COR-L47 (cell line): ENCODE measurements around the gene PLPP4.
A peak's percentile ranks its signal among the peaks of the same experiment; 100 is the strongest.

Experiments
- DNase-seq: peaks from one replicate; lab custom pipeline; 2025; lab: John Stamatoyannopoulos, UW

The PLPP4 gene

GRCh38 chr10:120517881-120518484 lies 61.0 kb downstream of the PLPP4 start:
- no peak for DNase-seq

GRCh38 chr10:120521880-120522279 lies 64.9 kb downstream of the PLPP4 start:
- DNase-seq: peak; percentile 48

DNA sequence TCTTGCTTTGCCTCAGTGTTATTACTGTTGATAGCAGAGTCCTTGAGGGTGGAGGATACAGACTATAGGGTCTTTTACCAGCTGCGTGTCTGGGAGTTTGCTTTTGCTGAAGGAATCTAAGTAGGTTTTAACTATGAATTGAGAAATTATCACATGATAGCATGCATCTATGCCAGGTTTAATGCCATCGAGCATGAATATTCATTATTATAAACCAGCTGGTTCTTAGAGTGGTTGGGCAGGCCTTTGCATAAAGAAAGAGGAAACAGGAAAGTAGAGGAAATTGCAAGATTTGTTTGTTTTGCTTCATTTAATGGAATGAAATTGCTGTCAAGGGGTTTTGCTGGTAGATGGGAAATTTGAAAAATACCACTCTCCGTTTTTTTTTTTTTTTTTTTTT lies 70.7 kb downstream of the PLPP4 start:
- DNase-seq: no peak

- no peak for DNase-seq
Observed at GRCh38 chr10:120530699-120531098, 73.7 kb downstream of the PLPP4 start.

- peak; percentile 51 for DNase-seq
Observed at GRCh38 chr10:120538091-120538490, 81.1 kb downstream of the PLPP4 start.

DNA sequence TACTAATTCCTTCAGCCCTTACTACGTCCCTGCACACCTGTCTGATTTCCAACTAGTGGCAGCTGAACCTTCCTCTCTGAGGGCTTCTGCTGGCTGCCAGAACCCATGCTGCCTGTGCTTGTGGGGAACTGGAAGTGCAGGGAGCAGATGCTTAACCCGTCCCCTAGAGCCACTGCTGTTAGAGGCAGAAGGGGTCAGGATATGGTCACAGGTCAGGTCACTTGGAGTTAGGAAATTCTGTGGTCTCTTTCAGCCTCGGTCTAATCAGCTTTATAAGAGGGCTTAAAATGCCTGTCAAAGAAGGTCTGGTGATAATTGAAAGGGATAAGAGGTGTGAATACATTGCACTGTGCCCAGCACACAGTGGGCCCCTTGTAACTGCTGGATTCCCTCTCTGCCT lies 82.0 kb downstream of the PLPP4 start:
- no peak for DNase-seq

GRCh38 chr10:120540486-120540885 lies 83.5 kb downstream of the PLPP4 start:
- no peak for DNase-seq

DNA sequence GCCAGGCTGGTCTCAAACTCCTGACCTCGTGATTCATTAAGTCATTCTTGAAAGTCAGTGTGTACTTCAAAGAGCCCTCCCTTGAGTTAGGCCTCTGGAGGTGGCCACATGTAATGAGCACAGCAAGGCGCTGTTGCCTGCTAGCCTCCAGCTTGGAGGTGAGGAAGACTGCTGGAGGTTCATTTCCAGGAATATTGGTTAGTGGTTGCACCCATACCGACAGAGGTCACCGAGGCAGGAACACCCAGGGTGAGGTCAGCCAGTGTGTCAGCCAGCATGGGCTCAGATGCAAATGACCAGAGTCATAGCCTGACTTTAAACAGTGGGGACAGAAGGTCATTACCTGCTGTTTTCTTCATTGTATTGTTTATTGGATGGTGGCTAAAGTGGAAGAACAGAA lies 85.0 kb downstream of the PLPP4 start:
- no peak for DNase-seq

DNA sequence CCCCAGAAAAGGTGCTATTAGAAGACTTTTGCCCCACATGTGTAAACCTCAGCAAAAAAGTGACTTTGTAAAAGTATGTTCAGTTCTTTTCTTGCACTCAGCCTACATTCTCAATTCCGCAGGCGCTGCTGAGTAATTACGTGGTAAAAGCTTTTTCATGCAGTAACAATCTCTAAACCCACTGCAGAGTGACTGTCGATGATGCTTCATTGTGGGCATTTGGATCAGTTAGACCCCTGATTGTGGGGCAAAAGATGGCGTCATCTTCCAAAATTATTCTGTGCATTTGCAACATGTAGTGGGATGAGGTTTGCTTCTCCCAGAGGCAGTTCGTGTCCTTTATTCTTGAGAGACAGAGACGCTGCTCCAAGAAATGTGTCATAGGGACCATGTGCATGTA lies 85.6 kb downstream of the PLPP4 start:
- DNase-seq: no peak

- DNase-seq: no peak
Observed at GRCh38 chr10:120543291-120543690, 86.3 kb downstream of the PLPP4 start.

DNA sequence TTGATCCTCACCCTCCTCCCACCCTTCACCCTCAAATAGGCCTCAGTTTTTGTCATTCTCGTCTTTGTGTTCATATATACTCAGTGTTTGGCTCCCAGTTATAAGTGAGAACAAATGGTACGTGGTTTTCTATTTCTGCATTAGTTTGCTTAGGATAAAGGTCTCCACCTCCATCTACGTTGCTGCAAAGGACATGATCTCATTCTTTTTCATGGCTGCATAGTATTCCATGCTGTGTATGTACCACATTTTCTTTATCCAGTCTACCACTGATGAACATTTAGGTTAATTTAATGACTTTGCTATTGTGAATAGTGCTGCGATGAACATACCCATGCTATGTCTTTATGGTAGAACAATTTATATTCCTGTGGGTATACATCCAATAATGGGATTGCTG lies 91.2 kb downstream of the PLPP4 start:
- DNase-seq: no peak

GRCh38 chr10:120552262-120552661 lies 95.2 kb downstream of the PLPP4 start:
- DNase-seq: no peak

DNA sequence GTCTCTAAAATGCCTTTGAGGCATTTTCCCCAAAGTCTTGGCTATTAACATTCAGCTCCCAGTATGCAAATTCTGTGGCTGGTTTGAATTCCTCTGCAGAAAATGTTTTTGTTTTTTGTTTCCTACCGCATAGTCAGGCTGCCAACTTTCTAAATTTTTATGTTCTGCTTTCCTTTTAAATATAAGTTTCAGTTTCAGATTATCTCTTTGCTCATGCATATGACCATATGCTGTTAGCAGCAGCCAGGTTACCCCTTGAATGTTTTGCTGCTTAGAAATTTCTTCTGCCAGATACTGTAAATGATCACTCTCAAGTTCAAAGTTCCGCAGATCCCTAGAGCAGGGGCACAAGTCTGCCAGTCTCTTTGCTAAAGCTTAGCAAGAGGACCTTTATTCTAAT lies 96.9 kb downstream of the PLPP4 start:
- DNase-seq: no peak

DNA sequence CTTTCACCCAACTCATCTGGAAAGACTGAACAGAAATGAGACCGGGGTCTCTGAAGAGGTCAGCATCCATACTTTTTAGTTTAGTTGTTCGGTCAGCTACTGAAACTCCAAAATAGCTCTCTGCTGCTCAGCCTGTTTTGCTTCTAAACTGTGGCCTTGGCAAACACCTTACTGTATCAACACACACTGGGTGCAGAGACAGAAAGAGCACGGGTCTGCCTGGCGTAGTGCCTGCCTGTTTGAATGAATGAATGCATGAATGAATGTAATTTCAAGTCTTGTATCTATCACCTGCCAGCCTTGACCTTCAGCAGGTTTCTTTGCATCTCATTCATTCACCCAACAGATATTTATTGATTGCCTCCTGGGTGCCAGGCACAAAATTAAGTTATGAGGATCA lies 98.4 kb downstream of the PLPP4 start:
- DNase-seq: no peak

DNA sequence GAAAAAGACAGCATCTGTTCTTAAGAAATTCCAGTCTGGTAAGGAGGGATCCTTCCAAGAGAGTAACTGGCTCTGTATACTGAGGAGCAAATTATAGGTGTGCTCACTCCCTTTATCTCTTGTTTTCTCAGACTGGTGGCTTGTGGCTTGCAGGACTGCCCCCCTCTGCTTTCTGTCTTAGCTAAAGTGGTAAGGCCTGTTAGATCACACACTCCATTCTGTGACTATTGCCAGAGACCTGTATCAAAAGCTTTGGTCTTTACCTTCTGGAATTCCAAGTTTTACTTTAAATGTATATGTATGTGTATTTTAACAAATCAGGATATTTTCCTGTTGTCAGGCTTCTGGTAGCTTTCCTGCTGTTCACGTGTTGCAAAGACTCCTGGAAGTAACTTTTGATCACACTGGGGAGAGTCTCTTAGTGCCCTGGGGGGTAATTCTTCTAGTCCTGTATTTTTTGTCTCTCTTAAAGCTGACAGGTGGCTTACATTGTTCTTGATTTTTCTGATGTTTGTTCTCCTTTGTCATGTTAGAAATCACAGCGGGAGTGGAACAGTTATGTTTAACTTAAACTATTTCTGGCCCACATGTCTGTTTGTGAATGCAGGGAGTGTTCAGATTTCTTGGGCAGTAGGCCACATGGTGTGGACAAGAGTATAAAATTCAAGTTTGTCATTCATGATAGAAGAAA lies 99.0 kb downstream of the PLPP4 start:
- DNase-seq: peak; percentile 23

- DNase-seq: no peak
Observed at GRCh38 chr10:120557311-120557710, 100.3 kb downstream of the PLPP4 start.

DNA sequence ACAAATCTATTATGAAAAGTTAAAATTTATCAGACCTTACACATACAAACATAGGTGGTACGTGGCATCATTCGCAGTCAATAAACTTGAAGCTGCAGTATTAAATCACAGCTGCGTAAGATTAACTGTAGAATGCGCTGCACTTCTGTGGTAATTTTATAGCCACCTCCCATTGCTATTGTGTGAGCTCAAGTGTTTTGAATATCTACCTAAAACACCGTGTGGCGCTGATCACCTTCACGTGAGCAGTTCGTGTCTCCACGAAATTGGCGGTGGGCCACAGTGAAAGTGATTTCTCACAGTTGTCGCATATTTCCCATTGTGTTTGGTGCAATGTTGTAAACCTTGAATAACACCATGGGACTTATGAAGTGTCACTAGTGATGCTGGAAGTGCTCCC lies 102.8 kb downstream of the PLPP4 start:
- no peak for DNase-seq

DNA sequence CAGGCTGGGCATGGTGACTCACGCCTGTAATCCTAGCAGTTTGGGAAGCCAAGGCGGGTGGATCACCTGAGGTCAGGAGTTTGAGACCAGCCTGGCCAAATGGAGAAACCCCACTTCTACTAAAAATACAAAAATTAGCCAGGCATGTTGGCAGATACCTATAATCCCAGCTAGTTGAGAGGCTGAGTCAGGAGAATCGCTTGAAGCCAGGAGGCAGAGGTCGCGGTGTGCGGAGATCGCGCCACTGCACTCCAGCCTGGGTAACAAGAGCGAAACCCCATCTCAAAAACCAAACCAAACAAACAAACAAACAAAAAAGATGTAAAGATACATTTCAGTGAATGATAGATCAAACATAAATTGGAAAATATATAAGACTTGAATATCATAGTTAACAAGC lies 105.9 kb downstream of the PLPP4 start:
- DNase-seq: no peak

- DNase-seq: no peak
Observed at GRCh38 chr10:120570418-120570817, 113.4 kb downstream of the PLPP4 start.

GRCh38 chr10:120571266-120571665 lies 114.2 kb downstream of the PLPP4 start:
- no peak for DNase-seq

DNA sequence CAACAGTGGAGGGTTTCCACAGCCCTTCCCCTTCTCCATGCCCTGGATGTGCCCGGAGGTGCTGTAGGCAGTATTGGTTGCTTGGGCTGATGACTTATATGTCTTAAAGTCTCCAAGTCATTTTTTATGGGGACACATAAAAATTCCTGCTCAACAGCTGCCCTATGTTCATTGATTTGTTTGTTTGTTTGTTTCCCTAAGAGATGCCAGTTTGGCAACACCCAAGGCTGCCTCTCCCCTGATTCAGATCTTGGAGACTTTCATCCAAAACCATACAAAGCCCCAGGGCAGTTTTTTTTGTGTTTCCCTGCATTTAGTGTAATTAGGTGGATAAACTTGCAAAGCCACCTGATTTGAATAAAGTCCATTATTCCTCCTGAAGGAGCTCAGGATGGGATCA lies 115.3 kb downstream of the PLPP4 start:
- no peak for DNase-seq

DNA sequence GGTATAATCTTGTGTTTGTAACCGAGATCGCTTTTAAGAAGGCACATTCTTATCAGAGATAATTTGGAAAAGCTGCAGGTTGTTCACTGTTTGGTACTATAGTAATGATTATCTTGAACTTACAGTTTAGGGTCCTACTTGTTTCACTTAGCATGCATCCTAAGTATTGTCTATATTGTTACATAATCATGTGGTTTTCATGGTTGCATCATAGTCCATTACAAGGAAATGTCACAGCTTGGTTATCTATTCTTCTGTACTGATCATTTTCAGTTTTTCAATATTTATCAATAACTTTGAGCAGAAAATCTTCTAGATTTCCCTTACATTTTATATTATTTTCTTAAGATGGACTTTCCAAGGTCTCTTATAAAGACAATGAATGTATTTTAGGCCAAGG lies 116.3 kb downstream of the PLPP4 start:
- DNase-seq: no peak

GRCh38 chr10:120574981-120575380 lies 118.0 kb downstream of the PLPP4 start:
- no peak for DNase-seq

- no peak for DNase-seq
Observed at GRCh38 chr10:120575411-120575810, 118.4 kb downstream of the PLPP4 start.
